K562 (cell line): Measurements from ENCODE around the gene CDC5L. TPM values are rescaled to one million over a fixed set of nuclear protein-coding genes. Genes with fewer than 3 reads are reported as not detected.

Experiments
- HDAC6 ChIP-seq: IDR thresholded peaks from 2 replicates; pipeline ENCODE4 v1.6.1; 2012; ENCODE audit warnings: low read depth, mild to moderate bottlenecking, control low read depth, inconsistent platforms, low read length, moderate library complexity
- IRF2 ChIP-seq: sonication (generic); formaldehyde crosslinking; IDR thresholded peaks from 2 replicates; pipeline ENCODE4 v1.8.1; 2022; ENCODE audit warnings: mild to moderate bottlenecking, missing genetic modification reagents
- KHSRP ChIP-seq: fragments of 450-650 bp; IDR thresholded peaks from 2 replicates; pipeline ENCODE4 v1.6.1; 2017
- PKNOX1 ChIP-seq: fragments of 450-650 bp; IDR thresholded peaks from 2 replicates; pipeline ENCODE4 v1.6.1; 2016
- POU5F1 ChIP-seq: fragments of 150-350 bp; IDR thresholded peaks from 2 replicates; pipeline ENCODE4 v1.6.1; 2014; ENCODE audit warnings: borderline replicate concordance, low read length, low read depth, mild to moderate bottlenecking; ENCODE audit not compliant: partially characterized antibody
- PRMT5 ChIP-seq: sonication (generic); formaldehyde crosslinking; IDR thresholded peaks from 2 replicates; pipeline ENCODE4 v1.5.0; 2020; ENCODE audit warnings: missing genetic modification reagents
- SMARCB1 ChIP-seq: IDR thresholded peaks from 2 replicates; pipeline ENCODE4 v1.6.1; 2011; ENCODE audit warnings: improper control_type of control experiment, low read depth; ENCODE audit not compliant: insufficient read length
- XRCC5 ChIP-seq: fragments of 200-400 bp; formaldehyde crosslinking; IDR thresholded peaks from 2 replicates; pipeline ENCODE4 v1.6.1; 2017; ENCODE audit warnings: low read depth, mild to moderate bottlenecking, low read length
- polyA plus RNA-seq, 8 experiments: library from polyadenylated mRNA; depleted of rRNA in 4 of 8; stranded (reverse) in 5 of 8; unstranded in 3 of 8; fragments of >200 nt; fragmentation: Nextera tagmentation in 2 of 8; fragmentation: Illumina TruSeq in 1 of 8; extraction: Ambion mirVana in 2 of 8; extraction: Trizol in 1 of 8; gene quantifications; 2 replicates each; pipeline versions ENCODE4 v1.2.1 to v1.2.3, GENCODE V29; 2011 to 2014; ENCODE audit warnings: inconsistent platforms in 1 of 8, missing spikeins in 1 of 8
- total RNA-seq, 7 experiments: library from RNA; depleted of rRNA in 6 of 7; stranded (reverse); fragments of >200 nt in 6 of 7; fragmentation: Illumina TruSeq in 2 of 7; extraction: Trizol in 2 of 7; gene quantifications; 2 replicates each; pipeline versions ENCODE4 v1.2.1 to v1.2.3, GENCODE V29; 2011 to 2021; ENCODE audit warnings: low replicate concordance in 1 of 7
- TF ChIP-seq, protein P1 (sequence below), 2 experiments: fragments of 150-350 bp in 1 of 2; IDR thresholded peaks; 2 replicates each; pipeline ENCODE4 v1.6.1; 2012 to 2016; ENCODE audit warnings: low read depth in 2 of 2, low read length in 2 of 2, mild to moderate bottlenecking in 1 of 2, moderate library complexity in 1 of 2

Gene CDC5L
- total and polyA plus RNA-seq, 9 of the 15 experiments (the other 6 are each of a cell fraction or from before 2014, with no cell fraction given): 22.3 to 44.2 (median 30.8) TPM

- TF ChIP-seq, protein P1, sequence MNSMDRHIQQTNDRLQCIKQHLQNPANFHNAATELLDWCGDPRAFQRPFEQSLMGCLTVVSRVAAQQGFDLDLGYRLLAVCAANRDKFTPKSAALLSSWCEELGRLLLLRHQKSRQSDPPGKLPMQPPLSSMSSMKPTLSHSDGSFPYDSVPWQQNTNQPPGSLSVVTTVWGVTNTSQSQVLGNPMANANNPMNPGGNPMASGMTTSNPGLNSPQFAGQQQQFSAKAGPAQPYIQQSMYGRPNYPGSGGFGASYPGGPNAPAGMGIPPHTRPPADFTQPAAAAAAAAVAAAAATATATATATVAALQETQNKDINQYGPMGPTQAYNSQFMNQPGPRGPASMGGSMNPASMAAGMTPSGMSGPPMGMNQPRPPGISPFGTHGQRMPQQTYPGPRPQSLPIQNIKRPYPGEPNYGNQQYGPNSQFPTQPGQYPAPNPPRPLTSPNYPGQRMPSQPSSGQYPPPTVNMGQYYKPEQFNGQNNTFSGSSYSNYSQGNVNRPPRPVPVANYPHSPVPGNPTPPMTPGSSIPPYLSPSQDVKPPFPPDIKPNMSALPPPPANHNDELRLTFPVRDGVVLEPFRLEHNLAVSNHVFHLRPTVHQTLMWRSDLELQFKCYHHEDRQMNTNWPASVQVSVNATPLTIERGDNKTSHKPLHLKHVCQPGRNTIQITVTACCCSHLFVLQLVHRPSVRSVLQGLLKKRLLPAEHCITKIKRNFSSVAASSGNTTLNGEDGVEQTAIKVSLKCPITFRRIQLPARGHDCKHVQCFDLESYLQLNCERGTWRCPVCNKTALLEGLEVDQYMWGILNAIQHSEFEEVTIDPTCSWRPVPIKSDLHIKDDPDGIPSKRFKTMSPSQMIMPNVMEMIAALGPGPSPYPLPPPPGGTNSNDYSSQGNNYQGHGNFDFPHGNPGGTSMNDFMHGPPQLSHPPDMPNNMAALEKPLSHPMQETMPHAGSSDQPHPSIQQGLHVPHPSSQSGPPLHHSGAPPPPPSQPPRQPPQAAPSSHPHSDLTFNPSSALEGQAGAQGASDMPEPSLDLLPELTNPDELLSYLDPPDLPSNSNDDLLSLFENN (IDR thresholded peaks at IDR 0.05; ENCODE audit: low read depth in 2 of 2, low read length in 2 of 2): no peak
- TF ChIP-seq HDAC6 (no peak), PRMT5 (CRISPR knock-in tag) (no peak), XRCC5 (no peak), IRF2 (no peak), SMARCB1 (no peak), PKNOX1 (no peak), KHSRP (no peak), POU5F1 (no peak)
- TF ChIP-seq, all 486 proteins: peak for 0
Observed at GRCh38 chr6:44422531-44422930, 35.0 kb downstream of the CDC5L start (continued).
